LNCAP (cell line): Measurements from ENCODE around the gene NUPR1.

Experiments used
- CTCF ChIP-seq: fragments of 450-650 bp; IDR thresholded peaks from 2 replicates; pipeline ENCODE4 v1.5.1; 2017; ENCODE audit warnings: mild to moderate bottlenecking

NUPR1 gene

GRCh38 chr16:28538733-28539596, at the start of gene NUPR1:
TSS of gene NUPR1 (minus strand) at chr16:28538974. CDS start at chr16:28538907, 67 bp downstream.
- no peak for TF ChIP-seq CTCF

GRCh38 chr16:28587386-28587785, 48.6 kb upstream of the NUPR1 start:
- no peak for TF ChIP-seq CTCF

GRCh38 chr16:28586466-28586865, 47.7 kb upstream of the NUPR1 start:
- TF ChIP-seq CTCF, result no peak

- TF ChIP-seq CTCF, result no peak
Measured at GRCh38 chr16:28585674-28586073, 46.9 kb upstream of the NUPR1 start.

GRCh38 chr16:28580726-28581315, 42.0 kb upstream of the NUPR1 start:
- TF ChIP-seq CTCF, result no peak

- no peak for TF ChIP-seq CTCF
Measured at GRCh38 chr16:28575446-28576109, 36.8 kb upstream of the NUPR1 start.

GRCh38 chr16:28574925-28575324, 36.2 kb upstream of the NUPR1 start:
- TF ChIP-seq CTCF, result no peak
